MM.1S (cell line): ENCODE measurements around the gene PPP1R16B.

Source experiments
- CTCF ChIP-seq: fragments of 300-600 bp; sonication (generic); IDR thresholded peaks from 2 replicates; pipeline ENCODE4 v1.5.1; 2016; ENCODE audit warnings: antibody characterized with exemption, low read length, mixed read lengths
- EZH2 ChIP-seq: fragments of 300-600 bp; sonication (generic); optimal IDR thresholded peaks from 2 replicates; pipeline ENCODE3; 2017; ENCODE audit warnings: low read depth, mild to moderate bottlenecking, antibody characterized with exemption, low read length, mixed read lengths

DNA sequence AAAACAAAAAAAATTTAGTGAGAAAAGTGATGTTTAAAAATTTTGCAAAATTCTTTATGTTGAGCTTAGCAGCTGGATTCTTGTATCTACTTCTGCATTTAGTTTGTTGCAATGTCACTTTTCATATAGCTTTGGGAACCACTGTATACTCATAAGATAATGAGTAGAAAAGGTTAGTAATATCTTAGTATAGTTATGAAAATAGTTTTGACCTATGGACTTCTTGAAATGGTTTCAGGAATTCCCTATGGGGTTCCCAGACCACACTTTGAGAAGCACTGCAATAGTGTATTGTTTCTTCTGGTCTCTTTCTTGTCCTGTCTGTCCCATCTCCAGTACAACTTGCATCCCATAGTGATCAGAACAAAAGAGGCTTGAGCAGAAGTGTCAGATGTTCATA lies 29.4 kb downstream of the PPP1R16B start:
- TF ChIP-seq CTCF: no peak
- no peak for TF ChIP-seq EZH2
